NCI-H226 (cell line): ENCODE results near the gene GATAD2B.
"Not testable (repeated sequence)": the region's sequence is repeated elsewhere in the genome, so short reads cannot be mapped to it uniquely, and the experiment has no call there.

Experiments used
- DNase-seq: peaks from one replicate; pipeline ENCODE4 v3.0.0-alpha.2; 2015

The GATAD2B gene

DNA sequence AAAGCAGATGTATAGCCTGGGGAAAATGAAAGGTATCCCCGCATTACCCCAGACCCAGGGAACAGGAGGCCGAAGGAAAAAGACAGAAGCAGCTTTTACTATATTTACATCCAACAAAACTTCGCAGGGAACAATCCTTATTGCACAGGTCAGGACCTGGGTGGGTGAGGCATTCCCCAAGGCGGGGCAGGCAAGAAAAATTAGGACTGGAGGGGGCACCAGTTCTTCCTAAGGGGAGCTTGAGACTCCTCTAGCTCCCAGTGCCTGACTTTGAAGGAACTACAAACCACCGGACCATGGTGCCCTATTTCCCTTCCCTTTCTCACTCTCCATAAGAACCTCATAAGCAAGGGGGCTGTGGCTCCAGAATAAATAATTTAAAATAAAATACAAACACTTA lies 6.7 kb upstream of the GATAD2B start:
- DNase-seq, result no peak

DNA sequence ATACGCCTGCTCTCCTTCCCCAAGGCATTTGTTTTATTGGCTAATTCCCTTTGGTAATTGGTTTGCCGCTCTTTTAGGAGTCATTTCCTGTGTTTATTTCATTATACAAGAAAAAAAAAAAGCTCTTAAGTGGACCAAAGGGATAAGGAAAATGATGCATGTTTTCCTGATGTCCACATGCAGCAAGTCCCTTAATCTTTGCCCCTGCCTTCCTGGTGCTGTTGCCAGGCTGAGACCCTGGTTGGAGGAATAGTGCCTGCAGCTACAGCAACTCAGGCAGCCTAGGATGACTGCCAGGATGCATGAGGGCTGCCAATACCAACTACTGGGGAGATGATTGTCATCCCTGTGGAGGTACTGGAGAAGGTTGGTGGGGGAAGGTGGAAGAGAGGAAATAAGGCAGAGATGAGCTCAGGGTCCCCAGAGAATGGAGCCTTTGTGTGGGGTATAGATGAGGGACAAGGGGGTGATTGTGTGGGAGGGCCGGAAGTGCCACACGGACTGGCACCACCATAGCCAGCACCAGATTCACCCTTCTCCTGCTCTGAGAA lies 6.1 kb upstream of the GATAD2B start:
- no peak for DNase-seq

- no peak for DNase-seq
These were observed 5.5 kb upstream of the GATAD2B start for GRCh38 chr1:153928245-153928644.

GRCh38 chr1:153926405-153926804 lies 3.6 kb upstream of the GATAD2B start:
- DNase-seq, result no peak

DNA sequence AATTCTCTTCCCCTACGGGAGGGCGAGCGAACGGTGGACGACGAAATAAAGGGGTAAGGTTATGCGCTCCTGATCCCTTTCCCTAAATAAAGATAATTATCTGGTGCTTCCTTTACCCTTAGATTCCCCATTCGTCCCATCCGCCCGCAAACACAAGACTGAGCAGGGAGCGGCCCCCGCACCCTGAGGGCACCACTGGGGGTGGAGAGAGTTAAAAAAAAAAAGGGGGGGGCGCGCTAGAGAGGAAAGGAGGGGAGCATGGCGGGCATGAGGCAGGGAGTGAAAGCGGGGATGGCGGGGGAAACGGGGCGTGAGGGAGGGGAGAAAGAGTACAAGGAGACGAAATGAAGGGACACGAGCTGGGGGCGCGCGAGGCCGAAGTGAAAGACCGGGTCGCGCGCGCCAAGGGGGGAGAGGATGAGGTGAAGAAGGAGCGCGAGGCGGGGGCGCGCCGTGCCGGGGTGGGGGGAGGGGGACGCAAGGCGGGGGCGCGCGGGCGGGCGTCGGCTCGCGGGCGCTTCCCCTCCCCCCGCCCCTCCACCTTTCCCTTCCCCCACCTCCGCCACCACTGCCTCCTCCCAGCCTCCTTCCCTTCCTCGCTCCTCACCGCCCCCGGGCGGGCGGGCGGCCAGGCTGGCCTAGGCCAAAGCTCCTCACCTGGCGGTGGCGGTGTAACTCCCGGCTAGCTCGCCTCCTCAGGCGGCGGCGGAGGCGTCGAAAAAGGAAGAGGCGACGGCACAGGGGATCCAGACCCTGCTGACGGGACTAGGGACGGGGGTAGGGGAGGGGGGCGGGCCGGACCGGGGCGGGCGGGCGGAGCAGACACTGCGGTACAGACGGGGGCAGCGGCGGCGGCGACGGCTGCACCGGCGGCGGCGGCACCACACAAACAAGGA lies 448 bp downstream of the GATAD2B start:
- peak; percentile 68 for DNase-seq

DNA sequence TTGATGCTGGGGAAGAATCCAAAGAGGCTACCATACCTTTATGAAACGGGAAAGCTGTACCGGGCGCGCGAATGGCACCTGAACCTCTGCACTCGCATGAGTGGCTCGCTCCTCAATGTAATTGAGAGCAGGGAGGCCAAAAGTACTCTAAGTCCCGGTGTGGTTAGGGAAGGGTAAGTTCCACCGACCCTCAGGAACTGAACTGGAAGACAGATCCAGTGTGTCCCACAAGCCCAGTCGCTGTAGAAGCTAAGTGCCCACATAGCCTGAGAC lies 1.0 kb downstream of the GATAD2B start:
- DNase-seq, result no peak

DNA sequence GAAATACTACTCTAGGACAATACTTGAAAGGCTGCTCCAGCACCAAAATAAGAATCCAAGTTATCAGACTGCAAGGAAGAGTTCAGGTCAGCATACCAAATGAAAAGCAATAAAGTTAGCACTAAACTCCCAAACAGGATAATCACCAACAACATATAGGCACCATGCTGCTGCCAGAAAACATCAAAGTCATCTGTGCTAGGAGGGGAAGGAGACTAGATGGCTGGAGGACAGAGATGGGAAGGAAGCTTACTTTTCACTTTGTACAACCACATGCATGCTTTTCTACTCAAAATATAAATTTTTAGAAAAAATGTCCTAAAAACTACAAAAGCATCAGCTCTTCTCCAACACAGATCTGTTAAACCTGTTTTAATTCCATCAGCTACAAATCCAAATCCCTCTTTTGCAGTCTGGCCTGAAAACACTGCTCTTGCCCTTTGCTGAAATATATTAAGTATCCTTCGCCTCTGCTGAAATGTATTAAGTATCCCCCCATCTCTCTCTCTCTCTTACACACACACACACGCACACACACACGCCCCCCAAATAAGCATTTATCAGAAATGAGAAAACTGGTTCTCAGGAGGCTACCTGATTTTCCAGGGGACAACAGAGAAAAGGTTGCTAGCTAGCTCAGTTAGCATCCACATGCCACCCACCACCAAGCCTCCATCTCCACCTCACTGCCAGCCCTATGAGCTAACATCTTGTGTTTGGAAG lies 1.5 kb downstream of the GATAD2B start:
- DNase-seq, result no peak

DNA sequence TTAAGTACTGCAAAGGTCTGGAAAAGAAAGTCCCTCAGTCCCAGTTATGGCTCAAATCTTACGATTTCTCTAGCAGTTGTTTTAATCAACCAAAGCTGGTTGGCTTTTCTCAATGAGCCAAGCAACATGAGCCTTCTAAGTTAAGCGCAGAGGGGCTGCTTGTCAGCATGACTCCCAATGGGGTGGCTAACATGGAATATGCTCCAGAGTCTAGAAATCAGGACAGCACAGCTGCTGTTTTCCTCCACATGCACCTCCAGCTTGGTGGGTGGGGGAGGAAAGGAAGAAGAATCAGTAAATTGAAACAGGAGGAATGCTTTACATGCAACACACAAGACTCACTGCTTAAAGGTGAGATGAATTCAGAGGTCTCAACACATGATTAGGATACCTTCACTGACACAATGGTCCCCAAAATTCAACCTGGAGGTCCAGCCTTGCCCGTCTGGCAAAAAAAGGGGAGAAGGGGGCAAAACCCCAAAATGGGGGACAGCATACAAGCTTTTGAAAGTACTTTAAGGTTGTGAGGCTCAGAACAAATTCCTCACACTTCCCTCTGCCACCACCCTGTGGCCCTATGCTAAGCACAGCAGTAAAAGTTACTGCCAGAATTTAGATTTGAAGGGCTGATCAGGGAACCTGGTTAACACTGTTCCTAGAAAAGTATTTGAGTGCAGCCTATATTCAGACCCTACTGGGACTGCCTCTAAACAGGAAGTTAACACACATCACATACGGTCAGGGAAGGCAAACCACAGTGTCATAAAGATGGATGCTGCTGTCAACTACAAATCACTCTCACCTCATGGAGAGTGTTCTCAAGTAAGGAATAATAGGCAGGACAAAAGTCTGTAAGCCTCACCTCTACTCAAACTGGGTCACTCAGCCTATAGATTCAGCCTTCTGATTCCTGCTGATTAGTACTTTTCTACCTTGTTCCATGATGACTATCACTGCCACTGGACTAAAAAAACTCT lies 2.6 kb downstream of the GATAD2B start:
- peak; percentile 39 for DNase-seq

- DNase-seq, result no peak
These were observed 6.5 kb downstream of the GATAD2B start for GRCh38 chr1:153916297-153916696.

GRCh38 chr1:153912349-153912748 lies 10.4 kb downstream of the GATAD2B start:
- no peak for DNase-seq

GRCh38 chr1:153910560-153910959 lies 12.2 kb downstream of the GATAD2B start:
- not testable (repeated sequence) for DNase-seq

GRCh38 chr1:153908071-153908470 lies 14.7 kb downstream of the GATAD2B start:
- no peak for DNase-seq

- DNase-seq, result no peak
These were observed 15.6 kb downstream of the GATAD2B start for GRCh38 chr1:153907134-153907533.

GRCh38 chr1:153906396-153906795 lies 16.4 kb downstream of the GATAD2B start:
- DNase-seq, result no peak

- DNase-seq, result not testable (repeated sequence)
These were observed 16.9 kb downstream of the GATAD2B start for GRCh38 chr1:153905908-153906307.

DNA sequence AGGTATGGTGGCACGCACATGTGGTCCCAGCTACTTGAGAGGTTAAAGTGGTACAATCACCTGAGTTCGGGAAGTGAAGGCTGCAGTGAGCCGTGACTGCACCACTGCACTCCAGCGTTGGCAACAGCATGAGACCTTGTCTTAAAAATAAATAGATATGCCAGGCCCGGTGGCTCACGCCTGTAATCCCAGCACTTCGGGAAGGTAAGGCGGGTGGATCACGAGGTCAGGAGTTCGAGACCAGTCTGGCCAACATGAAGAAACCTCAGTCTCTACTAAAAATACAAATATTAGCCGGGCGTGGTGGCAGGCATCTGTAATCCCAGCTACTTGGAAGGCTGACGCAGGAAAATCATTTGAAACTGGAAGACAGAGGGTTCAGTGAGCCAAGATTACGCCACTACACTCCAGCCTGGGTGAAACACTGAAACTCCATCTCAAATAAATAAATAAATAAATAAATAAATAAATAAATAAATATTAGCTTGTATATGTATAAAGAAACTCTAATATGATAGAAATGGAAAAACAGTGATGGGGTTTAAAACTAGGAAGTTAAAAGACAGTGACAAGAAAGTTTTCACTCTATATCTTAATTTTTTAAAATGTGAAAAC lies 18.8 kb downstream of the GATAD2B start:
- no peak for DNase-seq

- no peak for DNase-seq
These were observed 23.3 kb downstream of the GATAD2B start for GRCh38 chr1:153899509-153899908.

GRCh38 chr1:153895866-153896265 lies 26.9 kb downstream of the GATAD2B start:
- DNase-seq, result peak; percentile 40

- DNase-seq, result not testable (repeated sequence)
These were observed 31.7 kb downstream of the GATAD2B start for GRCh38 chr1:153891042-153891441.

- no peak for DNase-seq
These were observed 34.2 kb downstream of the GATAD2B start for GRCh38 chr1:153888533-153888932.

GRCh38 chr1:153886127-153886526 lies 36.6 kb downstream of the GATAD2B start:
- no peak for DNase-seq

DNA sequence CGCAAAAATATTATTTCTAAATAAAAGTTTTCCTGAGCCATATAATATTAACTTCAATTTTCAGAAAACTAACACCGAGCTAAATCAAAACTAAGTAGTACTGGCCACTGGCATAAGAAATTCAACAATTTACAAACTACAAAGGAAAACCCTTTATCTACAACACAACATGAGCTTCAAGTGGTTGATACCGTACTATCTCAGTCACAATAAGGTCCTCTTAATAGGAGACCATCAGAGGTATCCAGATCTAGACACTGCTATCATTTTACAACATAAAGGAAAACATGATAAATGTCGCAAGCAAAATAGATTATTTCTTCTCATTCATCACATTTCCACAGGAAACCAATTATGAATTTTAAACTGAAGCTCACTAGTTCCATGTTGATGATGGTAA lies 39.5 kb downstream of the GATAD2B start:
- no peak for DNase-seq
